H9 (cell line): ENCODE measurements around the gene CYP1A1. TPM values are rescaled to one million over a fixed set of nuclear protein-coding genes. Genes with fewer than 3 reads are reported as not detected.

Experiments used
- DNase-seq: peaks from one replicate; pipeline ENCODE4 v3.0.0-alpha.2; 2017
- H2AFZ ChIP-seq: one replicate; pipeline ENCODE4 v1.6.1; 2013; ENCODE audit warnings: mild to moderate bottlenecking, low read length, control low read depth, moderate library complexity
- H2AK5ac ChIP-seq: 2 replicates; pipeline ENCODE4 v1.6.1; 2013; ENCODE audit warnings: low read length, control low read depth, mixed read lengths; ENCODE audit not compliant: insufficient read length
- H2BK120ac ChIP-seq: one replicate; pipeline ENCODE4 v1.6.1; 2013; ENCODE audit warnings: low read depth, mild to moderate bottlenecking, low read length, control low read depth, inconsistent platforms; ENCODE audit not compliant: poor library complexity, severe bottlenecking
- H2BK12ac ChIP-seq: 2 replicates; pipeline ENCODE4 v1.6.1; 2013; ENCODE audit warnings: low read length, control low read depth, mixed read lengths, low read depth; ENCODE audit not compliant: insufficient read length
- H2BK15ac ChIP-seq: 2 replicates; pipeline ENCODE4 v1.6.1; 2013; ENCODE audit warnings: low read depth, low read length, control low read depth
- H2BK20ac ChIP-seq: one replicate; pipeline ENCODE4 v1.6.1; 2013; ENCODE audit warnings: low read depth, mild to moderate bottlenecking, low read length, control low read depth, inconsistent platforms; ENCODE audit not compliant: poor library complexity, severe bottlenecking
- H2BK5ac ChIP-seq: 2 replicates; pipeline ENCODE4 v1.6.1; 2013; ENCODE audit warnings: low read length, control low read depth, mixed read lengths; ENCODE audit not compliant: insufficient read length
- H3K14ac ChIP-seq: 2 replicates; pipeline ENCODE4 v1.6.1; 2013; ENCODE audit warnings: low read length, control low read depth; ENCODE audit not compliant: insufficient read depth
- H3K18ac ChIP-seq: 2 replicates; pipeline ENCODE4 v1.6.1; 2013; ENCODE audit warnings: low read depth, mild to moderate bottlenecking, mixed read lengths, low read length, control low read depth; ENCODE audit not compliant: insufficient read length
- H3K23ac ChIP-seq: 2 replicates; pipeline ENCODE4 v1.6.1; 2013; ENCODE audit warnings: low read length, control low read depth, mixed read lengths, low read depth; ENCODE audit not compliant: insufficient read length
- H3K23me2 ChIP-seq: 2 replicates; pipeline ENCODE4 v1.6.1; 2013; ENCODE audit warnings: low read depth, mild to moderate bottlenecking, mixed read lengths, low read length, control low read depth; ENCODE audit not compliant: insufficient read length, poor library complexity, severe bottlenecking
- H3K27ac ChIP-seq: 2 replicates; pipeline ENCODE4 v1.5.1; 2013; ENCODE audit warnings: low read length, control low read depth, mixed read lengths, low read depth; ENCODE audit not compliant: insufficient read length
- H3K27me3 ChIP-seq: 2 replicates; pipeline ENCODE4 v1.6.1; 2013; ENCODE audit warnings: low read length, control low read depth, inconsistent platforms; ENCODE audit not compliant: insufficient read depth
- H3K4ac ChIP-seq: 2 replicates; pipeline ENCODE4 v1.6.1; 2013; ENCODE audit warnings: low read depth, mild to moderate bottlenecking, control low read depth, inconsistent platforms, low read length, moderate library complexity
- H3K4me1 ChIP-seq: 2 replicates; pipeline ENCODE4 v1.6.1; 2013; ENCODE audit warnings: low read length, control low read depth, inconsistent platforms; ENCODE audit not compliant: insufficient read depth
- H3K4me2 ChIP-seq: 2 replicates; pipeline ENCODE4 v1.6.1; 2013; ENCODE audit warnings: low read length, control low read depth, mixed read lengths; ENCODE audit not compliant: insufficient read length, insufficient read depth
- H3K56ac ChIP-seq: 2 replicates; pipeline ENCODE4 v1.6.1; 2013; ENCODE audit warnings: low read depth, mild to moderate bottlenecking, mixed read lengths, low read length, control low read depth; ENCODE audit not compliant: insufficient read length
- H3K79me1 ChIP-seq: 2 replicates; pipeline ENCODE4 v1.6.1; 2013; ENCODE audit warnings: low read depth, mild to moderate bottlenecking, moderate library complexity, low read length, control low read depth, inconsistent platforms; ENCODE audit not compliant: insufficient read depth, poor library complexity, severe bottlenecking
- H3K79me2 ChIP-seq: 2 replicates; pipeline ENCODE4 v1.6.1; 2013; ENCODE audit warnings: low read length, control low read depth, inconsistent platforms; ENCODE audit not compliant: insufficient read depth
- H3K9ac ChIP-seq: 2 replicates; pipeline ENCODE4 v1.6.1; 2013; ENCODE audit warnings: low read length, control low read depth, mixed read lengths; ENCODE audit not compliant: insufficient read length; ENCODE audit errors: extremely low read depth
- H3K9me3 ChIP-seq: one replicate; pipeline ENCODE4 v1.6.1; 2013; ENCODE audit warnings: low read depth, low read length, inconsistent platforms; ENCODE audit not compliant: control insufficient read depth
- H3T11ph ChIP-seq: one replicate; pipeline ENCODE4 v1.6.1; 2013; ENCODE audit warnings: mild to moderate bottlenecking, low read length, control low read depth, inconsistent platforms
- H4K20me1 ChIP-seq: one replicate; pipeline ENCODE4 v1.6.1; 2013; ENCODE audit not compliant: control insufficient read depth, insufficient read length, insufficient read depth
- H4K5ac ChIP-seq: 2 replicates; pipeline ENCODE4 v1.6.1; 2013; ENCODE audit warnings: low read depth, mild to moderate bottlenecking, mixed read lengths, low read length, control low read depth; ENCODE audit not compliant: insufficient read length
- H4K8ac ChIP-seq: replicated peaks from 2 replicates; pipeline ENCODE4 v1.6.1; 2013; ENCODE audit warnings: low read length, control low read depth, mixed read lengths, low read depth; ENCODE audit not compliant: insufficient read length
- H4K91ac ChIP-seq: 2 replicates; pipeline ENCODE4 v1.6.1; 2013; ENCODE audit warnings: low read depth, mild to moderate bottlenecking, moderate library complexity, mixed read lengths, low read length, control low read depth; ENCODE audit not compliant: insufficient read length
- H3K27ac Mint-ChIP-seq, 3 experiments: 2 replicates in 2 of 3; 3 replicates in 1 of 3; pipeline ENCODE4 v1.8.0; 2020 to 2021; ENCODE audit warnings: mixed read lengths in 3 of 3, mild to moderate bottlenecking in 1 of 3, moderate library complexity in 1 of 3
- H3K27me3 Mint-ChIP-seq: 2 replicates; pipeline ENCODE4 v1.8.0; 2021; ENCODE audit warnings: low read depth, mild to moderate bottlenecking, moderate library complexity, mixed read lengths
- H3K36me3 Mint-ChIP-seq, 3 experiments: 2 replicates in 2 of 3; 3 replicates in 1 of 3; pipeline ENCODE4 v1.8.0; 2020 to 2021; ENCODE audit warnings: low read depth in 3 of 3, mixed read lengths in 3 of 3; ENCODE audit not compliant: insufficient read depth in 1 of 3
- H3K4me1 Mint-ChIP-seq, 2 experiments: 2 replicates each; pipeline ENCODE4 v1.8.0; 2020; ENCODE audit warnings: mixed read lengths in 2 of 2
- H3K4me3 Mint-ChIP-seq, 2 experiments: 2 replicates in 1 of 2; 3 replicates in 1 of 2; pipeline ENCODE4 v1.8.0; 2020 to 2021; ENCODE audit warnings: mild to moderate bottlenecking in 2 of 2, mixed read lengths in 2 of 2, moderate library complexity in 1 of 2
- H3K9me3 Mint-ChIP-seq, 2 experiments: 2 replicates in 1 of 2; 3 replicates in 1 of 2; pipeline ENCODE4 v1.8.0; 2020; ENCODE audit warnings: mild to moderate bottlenecking in 2 of 2, mixed read lengths in 2 of 2, moderate library complexity in 1 of 2
- CTCF ChIP-seq: fragments of 200-600 bp; sonication (generic); conservative IDR thresholded peaks from 3 replicates; pipeline ENCODE4 v1.8.0; 2021; ENCODE audit warnings: antibody characterized with exemption, mild to moderate bottlenecking
- WGBS: extraction: QIAGEN DNeasy Blood & Tissue Kit; methylation state at CpG from one replicate; pipeline ENCODE4 v1.1.7; 2013; ENCODE audit warnings: missing lambda C conversion rate, low lambda C conversion rate, mixed read lengths; ENCODE audit not compliant: insufficient read length; ENCODE audit errors: extremely low coverage; 5-methylcytosine and 5-hydroxymethylcytosine counted together
- total RNA-seq: library from RNA; stranded (reverse); gene quantifications from 2 replicates; pipeline ENCODE4 v1.2.1, GENCODE V29; 2021

CYP1A1 gene
- total RNA-seq, 1 experiment from 2014 or later = 0.33 TPM

GRCh38 chr15:74676801-74677200, 48.5 kb downstream of the CYP1A1 start:
- no peak overlapping the region for H3K23ac ChIP-seq
- H3K23me2 ChIP-seq = no peaks in the 10 kb centered on the region
- no peak overlapping the region for H2BK15ac ChIP-seq
- no peaks in the 10 kb centered on the region for H4K20me1 ChIP-seq
- H3K18ac ChIP-seq = no peak overlapping the region
- H3K4me1 ChIP-seq = no peaks in the 10 kb centered on the region
- no peak overlapping the region for H3K56ac ChIP-seq
- no peak overlapping the region for H3K14ac ChIP-seq
- Mint-ChIP-seq H3K9me3 (no peaks in the 10 kb centered on the region), H3K27me3 (no peaks in the 10 kb centered on the region), H3K36me3 (peaks cover 6 to 26% (median 22%) of the 10 kb centered on the region in 3 experiments; a peak in 6 of 7 replicates), H3K4me3 (no peak overlapping the region), H3K27ac (no peak overlapping the region), H3K4me1 (no peaks in the 10 kb centered on the region)
- no peaks in the 10 kb centered on the region for H3K27me3 ChIP-seq
- no peak overlapping the region for H3K9ac ChIP-seq
- no peak overlapping the region for H2BK5ac ChIP-seq
- H3T11ph ChIP-seq = no peak overlapping the region
- H3K79me1 ChIP-seq = peaks cover 10% of the 10 kb centered on the region
- H3K27ac ChIP-seq = no peak overlapping the region
- no CpG with 5 or more reads among the region's 7 CpGs for WGBS
- no peak overlapping the region for H4K91ac ChIP-seq
- no peak overlapping the region for H4K5ac ChIP-seq
- no peak overlapping the region for H2AFZ ChIP-seq
- H2BK20ac ChIP-seq = no peak overlapping the region
- DNase-seq = no peak
- no peak overlapping the region for H4K8ac ChIP-seq
- H2BK120ac ChIP-seq = no peak overlapping the region
- H2BK12ac ChIP-seq = no peak overlapping the region
- no peak overlapping the region for H2AK5ac ChIP-seq
- no peak overlapping the region for H3K4me2 ChIP-seq
- H3K79me2 ChIP-seq = peaks cover 2% of the 10 kb centered on the region; the same call in 1 of the 2 replicates
- H3K9me3 ChIP-seq = no peaks in the 10 kb centered on the region
- TF ChIP-seq CTCF = no peak
- H3K4ac ChIP-seq = no peak overlapping the region
